GM12872 (cell line): Measurements from ENCODE around the gene SOX6.

ENCODE experiments used
- CTCF ChIP-seq: IDR thresholded peaks from 3 replicates; pipeline ENCODE4 v1.5.1; 2011; ENCODE audit warnings: low read depth, mild to moderate bottlenecking, low read length, moderate library complexity; ENCODE audit not compliant: insufficient read depth

The SOX6 gene

GRCh38 chr11:16356057-16356760 is at the start of gene SOX6:
Gene SOX6, minus strand, starts transcription at chr11:16356546. Its CDS starts 15,298 bp downstream, at chr11:16341248.
- TF ChIP-seq CTCF, result no peak

GRCh38 chr11:16404781-16405285 is 48.5 kb upstream of the SOX6 start:
- TF ChIP-seq CTCF, result no peak

- no peak for TF ChIP-seq CTCF
These were observed 47.5 kb upstream of the SOX6 start for GRCh38 chr11:16403851-16404250.

- TF ChIP-seq CTCF, result no peak
These were observed 47.1 kb upstream of the SOX6 start for GRCh38 chr11:16403448-16403803.

GRCh38 chr11:16402654-16403447 is 46.5 kb upstream of the SOX6 start:
- no peak for TF ChIP-seq CTCF

GRCh38 chr11:16397390-16397789 is 41.0 kb upstream of the SOX6 start:
- no peak for TF ChIP-seq CTCF

GRCh38 chr11:16395601-16396000 is 39.3 kb upstream of the SOX6 start:
- TF ChIP-seq CTCF, result no peak
